SK-N-SH treated with all-trans-retinoic acid at 6 μM for 48 hours (cell line): ENCODE data around the gene OSBPL9.
"Not testable (repeated sequence)": the region's sequence is repeated elsewhere in the genome, so short reads cannot be mapped to it uniquely, and the experiment has no call there.

ENCODE experiments used
- ATAC-seq: fragments of 200-7000 bp; cut with Tn5 transposase; 3 replicates; pipeline ENCODE4 v1.9.1; 2020; ENCODE audit warnings: mild to moderate bottlenecking, moderate library complexity
- ARNTL ChIP-seq: fragments of 450-650 bp; formaldehyde crosslinking; IDR thresholded peaks from 2 replicates; pipeline ENCODE4 v1.5.0; 2020; ENCODE audit warnings: low read depth, mild to moderate bottlenecking, moderate library complexity, borderline replicate concordance
- CSDC2 ChIP-seq: fragments of 250-450 bp; sonication (Bioruptor Pico); IDR thresholded peaks from 2 replicates; pipeline ENCODE4 v1.5.0; 2020; ENCODE audit warnings: mild to moderate bottlenecking, moderate library complexity
- GLIS3 ChIP-seq: fragments of 250-450 bp; sonication (Bioruptor Pico); IDR thresholded peaks from 2 replicates; pipeline ENCODE4 v1.5.0; 2020; ENCODE audit warnings: mild to moderate bottlenecking, moderate library complexity
- OSR1 ChIP-seq: fragments of 250-450 bp; sonication (Bioruptor Pico); IDR thresholded peaks from 2 replicates; pipeline ENCODE4 v1.8.0; 2022; ENCODE audit warnings: moderate library complexity, mild to moderate bottlenecking, inconsistent platforms
- PPARA ChIP-seq: fragments of 250-450 bp; sonication (Bioruptor Pico); IDR thresholded peaks from 2 replicates; pipeline ENCODE4 v1.5.0; 2020; ENCODE audit warnings: mild to moderate bottlenecking, borderline replicate concordance
- RARB ChIP-seq: fragments of 250-450 bp; sonication (Bioruptor Pico); IDR thresholded peaks from 2 replicates; pipeline ENCODE4 v1.8.0; 2021; ENCODE audit warnings: mild to moderate bottlenecking, moderate library complexity
- SNAI2 ChIP-seq: fragments of 250-450 bp; sonication (Bioruptor Pico); IDR thresholded peaks from 2 replicates; pipeline ENCODE4 v1.5.0; 2020; ENCODE audit warnings: mild to moderate bottlenecking, moderate library complexity
- ZC3H10 ChIP-seq: fragments of 250-450 bp; sonication (Bioruptor Pico); IDR thresholded peaks from 2 replicates; pipeline ENCODE4 v1.5.1; 2021; ENCODE audit warnings: mild to moderate bottlenecking, moderate library complexity
- ZFP3 ChIP-seq: fragments of 250-450 bp; sonication (Bioruptor Pico); IDR thresholded peaks from 2 replicates; pipeline ENCODE4 v1.5.0; 2020; ENCODE audit warnings: mild to moderate bottlenecking, moderate library complexity
- ZNF565 ChIP-seq: fragments of 450-650 bp; formaldehyde crosslinking; conservative IDR thresholded peaks from 2 replicates; pipeline ENCODE4 v1.5.0; 2020; ENCODE audit warnings: low read depth, mild to moderate bottlenecking, moderate library complexity
- ZNF70 ChIP-seq: fragments of 450-650 bp; formaldehyde crosslinking; IDR thresholded peaks from 2 replicates; pipeline ENCODE4 v1.5.0; 2020; ENCODE audit warnings: mild to moderate bottlenecking, moderate library complexity
- ZNF8 ChIP-seq: fragments of 450-650 bp; formaldehyde crosslinking; IDR thresholded peaks from 2 replicates; pipeline ENCODE4 v1.5.0; 2020; ENCODE audit warnings: mild to moderate bottlenecking, moderate library complexity
- TF ChIP-seq, protein P1 (sequence below): fragments of 250-450 bp; sonication (Bioruptor Pico); IDR thresholded peaks from 2 replicates; pipeline ENCODE4 v1.5.0; 2020; ENCODE audit warnings: mild to moderate bottlenecking, moderate library complexity
- TF ChIP-seq, protein P2 (sequence below): fragments of 250-450 bp; sonication (Bioruptor Pico); IDR thresholded peaks from 2 replicates; pipeline ENCODE4 v1.8.0; 2020; ENCODE audit warnings: mild to moderate bottlenecking, moderate library complexity, borderline replicate concordance
- TF ChIP-seq, protein P3 (sequence below): fragments of 250-450 bp; sonication (Bioruptor Pico); IDR thresholded peaks from 2 replicates; pipeline ENCODE4 v1.5.1; 2020; ENCODE audit warnings: low read depth, mild to moderate bottlenecking, moderate library complexity
- TF ChIP-seq, protein P4 (sequence below): fragments of 250-450 bp; sonication (Bioruptor Pico); IDR thresholded peaks from 2 replicates; pipeline ENCODE4 v1.5.1; 2021; ENCODE audit warnings: mild to moderate bottlenecking, moderate library complexity

Gene OSBPL9

DNA sequence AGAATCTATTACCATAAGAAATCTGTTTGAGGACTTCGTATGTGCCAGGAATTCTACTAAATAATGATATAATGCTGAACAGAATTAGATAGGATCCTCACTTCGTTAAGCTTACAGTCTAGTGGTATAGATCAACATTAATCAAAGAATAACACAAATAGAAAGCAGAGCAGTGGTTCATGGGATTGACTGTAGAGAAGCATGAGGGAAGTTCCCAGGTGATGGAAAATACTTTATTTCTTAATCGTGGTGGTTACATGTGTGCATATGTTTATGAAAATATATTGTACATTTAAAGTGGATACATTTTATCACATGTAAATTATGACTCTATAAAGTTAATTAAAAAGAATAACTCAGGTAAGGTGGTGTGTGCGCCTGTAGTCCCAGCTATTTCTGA is 110.5 kb downstream of the OSBPL9 start:
- TF ChIP-seq ZNF565 = no peak
- TF ChIP-seq, protein P1, sequence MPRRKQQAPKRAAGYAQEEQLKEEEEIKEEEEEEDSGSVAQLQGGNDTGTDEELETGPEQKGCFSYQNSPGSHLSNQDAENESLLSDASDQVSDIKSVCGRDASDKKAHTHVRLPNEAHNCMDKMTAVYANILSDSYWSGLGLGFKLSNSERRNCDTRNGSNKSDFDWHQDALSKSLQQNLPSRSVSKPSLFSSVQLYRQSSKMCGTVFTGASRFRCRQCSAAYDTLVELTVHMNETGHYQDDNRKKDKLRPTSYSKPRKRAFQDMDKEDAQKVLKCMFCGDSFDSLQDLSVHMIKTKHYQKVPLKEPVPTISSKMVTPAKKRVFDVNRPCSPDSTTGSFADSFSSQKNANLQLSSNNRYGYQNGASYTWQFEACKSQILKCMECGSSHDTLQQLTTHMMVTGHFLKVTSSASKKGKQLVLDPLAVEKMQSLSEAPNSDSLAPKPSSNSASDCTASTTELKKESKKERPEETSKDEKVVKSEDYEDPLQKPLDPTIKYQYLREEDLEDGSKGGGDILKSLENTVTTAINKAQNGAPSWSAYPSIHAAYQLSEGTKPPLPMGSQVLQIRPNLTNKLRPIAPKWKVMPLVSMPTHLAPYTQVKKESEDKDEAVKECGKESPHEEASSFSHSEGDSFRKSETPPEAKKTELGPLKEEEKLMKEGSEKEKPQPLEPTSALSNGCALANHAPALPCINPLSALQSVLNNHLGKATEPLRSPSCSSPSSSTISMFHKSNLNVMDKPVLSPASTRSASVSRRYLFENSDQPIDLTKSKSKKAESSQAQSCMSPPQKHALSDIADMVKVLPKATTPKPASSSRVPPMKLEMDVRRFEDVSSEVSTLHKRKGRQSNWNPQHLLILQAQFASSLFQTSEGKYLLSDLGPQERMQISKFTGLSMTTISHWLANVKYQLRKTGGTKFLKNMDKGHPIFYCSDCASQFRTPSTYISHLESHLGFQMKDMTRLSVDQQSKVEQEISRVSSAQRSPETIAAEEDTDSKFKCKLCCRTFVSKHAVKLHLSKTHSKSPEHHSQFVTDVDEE (CRISPR knock-in tag) = no peak
- no peak for TF ChIP-seq CSDC2 (CRISPR knock-in tag)
- TF ChIP-seq GLIS3 (CRISPR knock-in tag) = no peak
- TF ChIP-seq OSR1 (CRISPR knock-in tag) = no peak
- TF ChIP-seq, all 23 proteins: peak for 0
- ATAC-seq = no peak

DNA sequence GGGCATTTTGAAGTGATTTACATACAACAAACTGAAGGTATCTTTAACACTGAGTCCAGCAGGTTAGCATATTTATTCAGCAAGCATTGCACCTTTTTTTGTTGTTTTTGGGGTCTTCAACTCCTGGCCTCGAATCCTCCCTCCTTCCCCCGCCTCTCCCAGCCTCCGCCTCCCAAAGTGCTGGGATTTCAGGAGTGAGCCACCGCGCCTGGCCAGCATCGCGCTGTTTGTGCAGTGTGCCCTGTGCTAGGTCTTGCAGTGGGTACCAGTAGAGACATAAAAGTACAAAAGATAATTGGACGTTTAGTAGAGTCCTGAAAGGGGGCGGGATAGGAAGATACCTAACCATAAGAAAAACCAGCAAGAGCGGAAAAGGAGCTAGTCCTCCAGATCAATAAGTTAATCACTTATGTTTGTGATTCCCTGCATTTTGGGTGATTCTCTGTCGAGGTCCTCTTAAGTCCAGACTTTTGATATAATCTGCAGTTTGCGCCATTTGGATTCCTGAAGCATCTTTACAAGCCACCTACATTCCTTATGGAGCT is 111.8 kb downstream of the OSBPL9 start:
- no peak for TF ChIP-seq GLIS3 (CRISPR knock-in tag)
- TF ChIP-seq SNAI2 (CRISPR knock-in tag) = no peak
- TF ChIP-seq, all 23 proteins: peak for 0
- peak; percentile 35 for ATAC-seq

DNA sequence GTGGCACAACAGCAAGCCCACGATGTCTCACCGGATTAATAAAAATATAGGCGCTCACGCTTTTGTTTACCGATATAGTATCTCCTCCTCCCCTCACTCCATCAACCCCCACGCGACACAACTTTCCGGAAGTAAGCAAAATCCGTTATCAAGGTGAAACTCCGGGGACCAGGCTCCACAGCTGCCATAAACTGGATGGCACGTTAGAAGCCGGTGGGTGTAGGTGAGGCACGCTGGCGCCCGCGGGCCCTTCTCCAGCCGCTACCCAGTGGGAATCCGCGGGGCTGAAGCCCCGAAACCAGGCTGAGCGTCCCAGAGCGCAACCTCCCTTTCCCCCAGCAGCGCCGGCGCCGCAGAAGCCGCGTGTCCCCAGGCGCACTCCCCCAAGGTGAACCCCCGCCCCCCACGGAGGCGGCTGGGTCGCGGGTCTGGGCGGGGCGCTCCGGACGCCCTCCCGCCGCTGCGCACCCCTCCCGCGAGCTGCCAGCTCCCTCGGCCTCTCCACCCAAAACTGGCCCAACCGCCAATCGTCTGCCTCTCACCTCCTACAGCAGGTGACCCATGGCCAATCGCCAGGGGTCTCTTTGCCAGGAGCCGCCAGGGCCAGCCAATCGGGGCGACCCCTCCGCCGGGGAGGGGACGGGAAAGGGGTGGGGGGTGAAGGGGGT is 112.4 kb downstream of the OSBPL9 start:
- peak; percentile 95 for ATAC-seq
- TF ChIP-seq, protein P2, sequence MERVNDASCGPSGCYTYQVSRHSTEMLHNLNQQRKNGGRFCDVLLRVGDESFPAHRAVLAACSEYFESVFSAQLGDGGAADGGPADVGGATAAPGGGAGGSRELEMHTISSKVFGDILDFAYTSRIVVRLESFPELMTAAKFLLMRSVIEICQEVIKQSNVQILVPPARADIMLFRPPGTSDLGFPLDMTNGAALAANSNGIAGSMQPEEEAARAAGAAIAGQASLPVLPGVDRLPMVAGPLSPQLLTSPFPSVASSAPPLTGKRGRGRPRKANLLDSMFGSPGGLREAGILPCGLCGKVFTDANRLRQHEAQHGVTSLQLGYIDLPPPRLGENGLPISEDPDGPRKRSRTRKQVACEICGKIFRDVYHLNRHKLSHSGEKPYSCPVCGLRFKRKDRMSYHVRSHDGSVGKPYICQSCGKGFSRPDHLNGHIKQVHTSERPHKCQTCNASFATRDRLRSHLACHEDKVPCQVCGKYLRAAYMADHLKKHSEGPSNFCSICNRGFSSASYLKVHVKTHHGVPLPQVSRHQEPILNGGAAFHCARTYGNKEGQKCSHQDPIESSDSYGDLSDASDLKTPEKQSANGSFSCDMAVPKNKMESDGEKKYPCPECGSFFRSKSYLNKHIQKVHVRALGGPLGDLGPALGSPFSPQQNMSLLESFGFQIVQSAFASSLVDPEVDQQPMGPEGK = peak; percentile 48; the same call in 1 of the 2 replicates
- TF ChIP-seq ARNTL (CRISPR knock-in tag) = no peak
- TF ChIP-seq, all 23 proteins: peak for 1

DNA sequence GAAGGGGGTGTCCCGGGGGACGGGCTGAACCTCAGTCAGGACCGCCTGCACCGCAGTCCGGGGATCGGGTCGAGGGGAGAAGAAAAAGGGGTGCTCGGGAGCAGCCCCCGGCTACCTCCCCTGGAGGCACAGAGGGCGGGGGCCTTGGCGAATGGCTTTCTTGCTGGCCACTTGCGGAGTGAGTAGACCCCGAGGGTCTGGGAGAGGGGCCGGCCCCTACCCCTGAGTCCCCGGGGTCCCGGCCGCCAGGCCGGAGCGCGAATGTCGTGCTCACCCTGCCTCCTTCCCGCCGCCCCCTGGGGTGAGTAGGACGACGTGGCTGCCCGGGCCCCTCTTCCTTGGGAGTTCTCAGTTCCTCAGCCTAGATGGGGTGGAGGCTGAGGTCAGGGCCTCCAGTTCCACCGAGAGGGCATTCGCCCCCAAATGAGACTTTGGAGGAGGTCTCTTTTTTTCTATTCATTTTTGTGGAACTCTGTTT is 113.0 kb downstream of the OSBPL9 start:
- peak; percentile 61 for ATAC-seq
- TF ChIP-seq GLIS3 (CRISPR knock-in tag) (0 out of 2 replicates have a peak, but pooled peaks have one; percentile 41), ZC3H10 (CRISPR knock-in tag) (no peak), OSR1 (CRISPR knock-in tag) (no peak), PPARA (CRISPR knock-in tag) (no peak)

DNA sequence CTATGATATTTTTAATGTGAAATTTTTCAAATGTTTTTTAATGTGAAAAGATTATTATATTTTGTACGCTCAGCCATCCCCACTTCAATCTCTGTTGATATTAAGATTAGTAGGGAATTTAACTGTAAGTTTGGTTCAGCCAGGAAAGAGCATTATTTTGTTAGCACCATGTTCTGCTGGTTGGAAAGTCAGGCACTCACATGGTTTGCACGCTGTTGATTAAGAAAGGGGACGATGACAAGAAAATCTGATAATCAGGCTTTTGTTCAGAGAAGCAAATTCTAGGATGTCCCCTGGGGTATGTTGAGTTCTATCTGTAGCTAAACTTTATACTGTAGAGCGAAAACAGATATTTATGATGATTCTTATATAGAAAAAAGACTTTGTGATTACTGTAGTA is 115.1 kb downstream of the OSBPL9 start:
- no peak for ATAC-seq
- TF ChIP-seq ZFP3 (CRISPR knock-in tag) (no peak), CSDC2 (CRISPR knock-in tag) (no peak), ZNF70 (no peak), RARB (CRISPR knock-in tag) (no peak), PPARA (CRISPR knock-in tag) (no peak), SNAI2 (CRISPR knock-in tag) (no peak)
- TF ChIP-seq, protein P3, sequence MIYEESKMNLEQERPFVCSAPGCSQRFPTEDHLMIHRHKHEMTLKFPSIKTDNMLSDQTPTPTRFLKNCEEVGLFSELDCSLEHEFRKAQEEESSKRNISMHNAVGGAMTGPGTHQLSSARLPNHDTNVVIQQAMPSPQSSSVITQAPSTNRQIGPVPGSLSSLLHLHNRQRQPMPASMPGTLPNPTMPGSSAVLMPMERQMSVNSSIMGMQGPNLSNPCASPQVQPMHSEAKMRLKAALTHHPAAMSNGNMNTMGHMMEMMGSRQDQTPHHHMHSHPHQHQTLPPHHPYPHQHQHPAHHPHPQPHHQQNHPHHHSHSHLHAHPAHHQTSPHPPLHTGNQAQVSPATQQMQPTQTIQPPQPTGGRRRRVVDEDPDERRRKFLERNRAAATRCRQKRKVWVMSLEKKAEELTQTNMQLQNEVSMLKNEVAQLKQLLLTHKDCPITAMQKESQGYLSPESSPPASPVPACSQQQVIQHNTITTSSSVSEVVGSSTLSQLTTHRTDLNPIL (CRISPR knock-in tag) = no peak

DNA sequence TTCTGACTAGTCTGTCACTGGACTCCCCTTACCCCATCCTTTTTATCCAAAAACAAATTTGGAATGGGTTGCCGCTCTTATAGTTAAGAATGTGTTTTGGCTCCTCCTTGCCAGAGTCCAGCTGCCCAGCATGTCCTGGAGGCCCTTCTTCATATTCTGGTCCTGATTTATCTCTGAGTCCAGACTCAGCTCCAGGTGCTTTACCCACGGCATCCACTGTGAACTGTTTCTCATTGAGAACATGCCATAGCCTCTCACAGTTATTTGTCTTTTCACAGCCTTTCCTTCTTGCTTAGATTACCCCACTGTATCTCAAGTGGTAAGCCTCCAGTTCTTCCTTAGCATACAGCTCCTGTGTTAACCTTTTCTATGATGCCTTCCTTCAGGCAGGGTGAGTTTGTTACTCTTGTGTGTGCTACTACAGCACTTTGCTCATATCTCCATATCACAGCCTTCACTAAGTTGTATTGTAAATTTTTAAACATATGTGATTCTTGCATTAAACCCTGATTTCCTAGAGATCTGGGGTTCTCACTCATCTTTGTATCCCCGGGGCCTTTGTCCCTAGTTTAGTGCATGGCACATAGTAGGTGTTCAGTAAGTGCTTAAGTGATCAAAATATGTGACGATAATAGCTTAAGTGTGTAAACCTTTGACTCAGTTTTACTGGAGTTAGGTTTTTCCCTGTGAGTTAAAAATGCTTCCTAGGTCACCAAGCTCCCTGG is 116.0 kb downstream of the OSBPL9 start:
- ATAC-seq = no peak
- TF ChIP-seq, protein P4, sequence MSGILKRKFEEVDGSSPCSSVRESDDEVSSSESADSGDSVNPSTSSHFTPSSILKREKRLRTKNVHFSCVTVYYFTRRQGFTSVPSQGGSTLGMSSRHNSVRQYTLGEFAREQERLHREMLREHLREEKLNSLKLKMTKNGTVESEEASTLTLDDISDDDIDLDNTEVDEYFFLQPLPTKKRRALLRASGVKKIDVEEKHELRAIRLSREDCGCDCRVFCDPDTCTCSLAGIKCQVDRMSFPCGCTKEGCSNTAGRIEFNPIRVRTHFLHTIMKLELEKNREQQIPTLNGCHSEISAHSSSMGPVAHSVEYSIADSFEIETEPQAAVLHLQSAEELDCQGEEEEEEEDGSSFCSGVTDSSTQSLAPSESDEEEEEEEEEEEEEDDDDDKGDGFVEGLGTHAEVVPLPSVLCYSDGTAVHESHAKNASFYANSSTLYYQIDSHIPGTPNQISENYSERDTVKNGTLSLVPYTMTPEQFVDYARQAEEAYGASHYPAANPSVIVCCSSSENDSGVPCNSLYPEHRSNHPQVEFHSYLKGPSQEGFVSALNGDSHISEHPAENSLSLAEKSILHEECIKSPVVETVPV (CRISPR knock-in tag) = no peak
- TF ChIP-seq RARB (CRISPR knock-in tag) (no peak), ZNF8 (no peak)
- TF ChIP-seq, all 23 proteins: peak for 0

DNA sequence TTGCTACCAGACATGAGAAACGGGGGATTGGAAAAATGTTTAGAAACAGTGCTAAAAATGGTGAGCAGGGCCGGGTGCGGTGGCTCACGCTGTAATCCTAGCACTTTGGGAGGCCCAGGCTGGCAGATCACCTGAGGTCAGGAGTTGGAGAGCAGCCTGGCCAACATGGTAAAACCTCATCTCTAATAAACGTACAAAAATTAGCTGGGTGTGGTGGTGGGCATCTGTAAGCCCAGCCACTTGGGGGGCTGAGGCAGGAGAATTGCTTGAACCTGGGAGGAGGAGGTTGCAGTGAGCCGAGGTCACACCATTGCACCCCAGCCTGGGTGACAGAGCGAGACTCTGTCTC is 116.5 kb downstream of the OSBPL9 start:
- not testable (repeated sequence) for ATAC-seq
